Esophagus mucosa (tissue), 1 donor: Measurements from ENCODE around the gene DRD1. TPM values are rescaled to one million over a fixed set of nuclear protein-coding genes. Genes with fewer than 3 reads are reported as not detected.

Experiments
- ATAC-seq: fragments of 200-7000 bp; cut with Tn5 transposase; one replicate; pipeline ENCODE4 v1.9.1; 2020
- total RNA-seq: library from RNA; stranded (reverse); gene quantifications from one replicate; pipeline ENCODE4 v1.2.4, GENCODE V29; 2023
- donor health status: DM: yes; HTN: yes; CAD: no.

DRD1 gene
- total RNA-seq: not detected

DNA sequence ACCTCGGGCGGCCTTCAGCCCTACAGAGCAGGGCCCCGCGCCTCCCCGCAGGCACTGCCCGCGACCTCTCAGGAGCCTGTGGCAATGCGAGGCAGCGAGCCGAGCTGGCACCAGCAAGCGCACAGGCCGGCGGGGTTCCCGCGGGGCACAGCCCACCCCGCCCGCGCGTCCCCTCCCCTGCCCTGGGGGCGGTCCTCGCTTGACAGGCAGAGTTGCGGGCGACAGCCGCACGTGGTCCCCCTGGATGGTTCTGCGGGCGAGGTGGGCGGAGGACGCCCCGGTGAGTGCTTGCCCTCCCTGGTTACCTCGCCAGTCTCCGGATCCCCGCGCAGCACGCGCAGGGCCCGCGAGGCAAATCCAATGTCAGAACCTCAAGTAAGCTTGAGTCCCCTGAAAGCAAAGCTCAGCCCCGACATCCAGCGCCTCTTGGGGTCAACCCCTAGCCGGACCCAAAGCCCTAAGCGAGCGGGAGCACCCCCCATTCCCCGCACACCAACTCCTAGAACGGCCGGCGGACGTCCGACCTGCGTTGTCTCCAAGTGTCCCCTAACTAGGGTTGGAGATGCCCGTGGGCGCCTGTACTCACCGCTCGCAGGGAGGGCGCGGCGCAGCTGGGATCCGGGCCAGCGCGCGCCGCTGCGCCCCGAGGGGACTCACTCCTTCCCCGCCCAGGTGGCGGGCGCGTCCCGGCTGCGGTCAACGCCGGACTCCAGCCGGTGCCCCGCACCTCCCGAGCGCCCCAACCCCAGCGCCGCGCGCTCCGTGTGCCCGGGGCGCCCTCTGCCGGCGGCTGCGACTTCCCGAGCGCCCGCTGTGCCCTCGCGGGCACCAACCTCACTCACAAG, at the start of gene DRD1:
Gene DRD1 (minus strand): TSS at position 123 of the 845 bp plus-strand sequence. CDS start 1,083 bp downstream, outside the sequence.
- ATAC-seq: peak; percentile 72

DNA sequence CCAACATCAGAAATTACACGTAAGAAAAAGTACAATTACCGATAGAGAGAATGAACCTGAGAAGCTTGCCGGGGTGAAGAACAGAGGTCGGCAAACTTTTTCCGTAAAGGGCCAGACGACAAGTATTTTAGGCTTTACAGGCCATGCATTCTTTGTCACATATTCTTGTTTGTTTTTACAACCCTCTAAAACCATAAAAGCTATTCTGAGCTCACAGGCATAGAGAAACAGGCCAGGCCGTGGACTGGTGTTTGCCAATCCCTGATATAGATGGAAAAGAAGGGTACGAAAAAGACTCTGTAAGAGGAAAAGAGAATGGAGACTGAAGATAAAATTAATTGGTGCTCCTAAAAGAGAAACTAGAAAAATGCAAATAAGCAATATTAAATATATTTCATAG, 49.7 kb upstream of the DRD1 start:
- no peak for ATAC-seq

GRCh38 chr5:175493260-175493659, 49.3 kb upstream of the DRD1 start:
- peak; percentile 26 for ATAC-seq

DNA sequence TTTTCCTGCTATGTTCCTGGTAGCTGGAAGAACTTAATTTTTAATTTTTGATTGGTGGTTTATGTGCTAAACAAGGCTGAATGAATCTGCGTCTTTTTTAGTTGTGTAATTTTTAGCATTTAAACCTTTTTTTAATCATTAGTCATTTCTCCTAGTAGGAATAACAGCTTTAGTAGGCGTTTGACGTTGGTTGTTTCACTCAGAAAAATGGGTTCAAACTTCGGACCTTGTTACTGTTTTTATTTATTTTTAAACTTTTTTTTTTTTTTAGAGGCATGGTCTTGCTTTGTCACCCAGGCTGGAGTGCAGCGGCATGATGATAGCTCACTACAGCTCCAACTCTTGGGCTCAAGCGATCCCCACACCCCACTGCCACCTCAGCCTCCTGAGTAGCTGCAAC, 47.2 kb upstream of the DRD1 start:
- no peak for ATAC-seq

GRCh38 chr5:175489693-175490443, 45.9 kb upstream of the DRD1 start:
- ATAC-seq: no peak

DNA sequence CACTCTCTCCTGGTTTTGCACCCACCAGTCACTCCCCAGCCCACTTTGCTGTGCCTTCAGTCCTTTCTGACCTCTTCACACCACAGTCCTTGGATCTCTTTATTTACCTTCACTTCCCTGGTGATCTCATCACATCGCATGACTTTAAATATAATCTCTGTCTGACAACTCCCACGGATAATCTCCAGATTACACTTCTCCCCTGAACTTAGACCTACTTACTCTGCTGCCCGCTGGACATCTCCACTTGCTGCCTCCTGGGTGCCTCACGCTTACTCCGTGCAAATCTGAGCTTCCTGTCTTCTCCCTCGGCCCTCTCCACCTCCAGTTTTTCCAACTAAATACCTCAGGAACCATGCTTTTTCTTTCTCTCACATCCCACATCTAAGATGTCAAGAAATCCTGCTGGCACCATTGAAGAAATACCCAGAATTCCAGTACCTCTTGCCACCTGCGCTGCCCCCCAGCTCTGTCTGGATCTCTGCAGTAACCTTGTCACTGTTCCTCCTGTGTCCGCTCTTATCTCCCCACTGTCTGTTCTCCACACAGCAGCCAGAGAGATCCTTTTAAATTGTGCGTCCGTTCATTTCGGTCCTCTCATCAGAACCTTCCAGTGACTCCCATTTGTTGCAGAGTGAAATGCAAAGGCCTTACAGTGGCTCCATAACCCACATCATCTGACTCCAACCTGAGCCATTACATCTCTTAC, 43.7 kb upstream of the DRD1 start:
- ATAC-seq: no peak

DNA sequence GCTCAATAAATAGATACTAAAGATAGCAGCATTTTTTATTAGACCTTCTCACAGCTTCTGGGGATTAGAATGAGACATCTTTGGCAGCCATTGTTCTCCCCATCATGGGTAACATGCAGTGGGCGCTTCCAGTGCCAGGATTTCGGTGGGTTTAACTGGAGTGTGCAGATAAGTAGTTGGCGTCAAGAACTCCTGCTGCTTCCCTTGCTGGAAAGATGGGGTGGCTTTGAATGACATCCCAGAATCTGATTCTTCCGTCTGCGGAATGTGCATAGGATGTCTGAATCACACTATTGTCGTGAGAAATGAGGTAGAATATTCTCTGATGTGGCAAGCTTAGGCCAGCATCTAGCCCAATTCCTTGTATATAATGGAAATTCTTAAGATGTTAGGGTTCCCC, 41.6 kb upstream of the DRD1 start:
- no peak for ATAC-seq

DNA sequence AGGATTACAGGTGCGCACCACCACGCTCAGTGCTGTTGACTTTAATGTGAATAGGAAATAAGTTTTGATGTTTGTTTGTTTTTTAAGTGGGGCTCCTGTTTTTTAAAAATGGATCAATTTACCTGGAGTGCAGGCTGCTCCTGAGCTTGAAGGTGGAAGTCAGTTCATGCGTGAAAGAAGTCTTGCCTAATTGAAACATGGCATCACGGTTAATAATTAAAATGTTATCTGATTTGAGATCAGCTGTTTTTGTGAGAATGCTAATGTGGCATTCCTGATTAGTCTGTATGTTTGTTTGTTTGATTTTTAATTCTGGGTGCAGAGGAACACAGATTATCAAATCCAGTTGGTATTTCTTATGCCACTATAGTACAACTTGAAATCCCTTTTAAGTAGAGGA, 40.8 kb upstream of the DRD1 start:
- no peak for ATAC-seq

DNA sequence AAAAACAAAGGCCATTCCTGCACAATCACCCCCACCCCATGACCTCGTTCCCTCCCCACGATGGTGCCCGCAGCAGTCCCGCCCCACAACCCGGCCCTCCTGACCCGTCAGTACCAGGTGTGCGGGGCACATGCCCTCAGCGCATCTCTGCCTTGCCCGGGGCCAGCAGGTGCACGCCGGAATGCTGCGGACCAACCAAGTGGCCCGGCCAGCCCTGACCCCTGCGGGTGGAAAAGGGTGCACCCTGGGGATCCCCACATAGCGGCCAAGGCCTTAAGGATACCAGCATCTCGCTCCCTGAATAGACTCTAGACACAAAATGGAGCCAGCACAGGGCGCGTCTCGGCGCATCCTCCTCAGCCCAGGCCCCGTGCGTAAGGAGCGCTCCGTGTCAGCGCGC, 40.3 kb upstream of the DRD1 start:
- no peak for ATAC-seq

- no peak for ATAC-seq
Measured at GRCh38 chr5:175483337-175483736, 39.4 kb upstream of the DRD1 start.

DNA sequence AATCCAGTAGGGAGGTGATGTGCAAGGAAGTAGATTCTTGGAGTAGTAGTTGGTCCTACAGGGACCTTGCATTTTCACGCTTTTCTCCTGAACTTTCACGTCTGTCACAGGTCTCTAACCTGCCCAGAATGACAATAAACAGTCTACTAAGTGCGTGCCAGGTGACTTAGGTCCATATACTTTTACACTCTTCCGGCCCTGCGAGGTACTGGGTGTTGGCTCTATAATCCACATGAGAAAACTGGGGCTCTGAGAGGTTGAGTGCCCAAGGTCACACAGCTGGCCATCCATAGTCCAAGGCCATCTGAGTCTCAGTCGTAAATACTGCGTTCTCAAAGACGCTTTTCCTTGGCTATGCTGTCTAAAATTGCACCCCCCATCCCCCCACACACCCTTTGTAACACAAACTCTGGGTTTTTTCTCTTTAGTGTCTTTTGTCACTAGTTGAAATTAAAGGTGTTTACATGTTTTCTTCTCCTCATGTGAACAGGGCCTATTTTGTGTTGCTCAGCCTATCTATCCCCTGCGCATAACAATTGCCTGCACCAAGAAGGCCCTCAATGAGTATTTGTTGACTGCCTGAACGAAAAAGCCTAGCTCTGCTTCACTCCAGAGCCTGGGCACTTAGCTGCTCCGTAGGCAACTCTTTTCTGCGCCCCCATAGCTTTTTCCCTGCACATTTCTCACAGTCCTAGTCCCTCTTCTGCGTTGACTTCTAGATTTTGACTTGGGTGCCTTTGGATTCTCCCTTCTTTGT, 35.3 kb upstream of the DRD1 start:
- no peak for ATAC-seq

DNA sequence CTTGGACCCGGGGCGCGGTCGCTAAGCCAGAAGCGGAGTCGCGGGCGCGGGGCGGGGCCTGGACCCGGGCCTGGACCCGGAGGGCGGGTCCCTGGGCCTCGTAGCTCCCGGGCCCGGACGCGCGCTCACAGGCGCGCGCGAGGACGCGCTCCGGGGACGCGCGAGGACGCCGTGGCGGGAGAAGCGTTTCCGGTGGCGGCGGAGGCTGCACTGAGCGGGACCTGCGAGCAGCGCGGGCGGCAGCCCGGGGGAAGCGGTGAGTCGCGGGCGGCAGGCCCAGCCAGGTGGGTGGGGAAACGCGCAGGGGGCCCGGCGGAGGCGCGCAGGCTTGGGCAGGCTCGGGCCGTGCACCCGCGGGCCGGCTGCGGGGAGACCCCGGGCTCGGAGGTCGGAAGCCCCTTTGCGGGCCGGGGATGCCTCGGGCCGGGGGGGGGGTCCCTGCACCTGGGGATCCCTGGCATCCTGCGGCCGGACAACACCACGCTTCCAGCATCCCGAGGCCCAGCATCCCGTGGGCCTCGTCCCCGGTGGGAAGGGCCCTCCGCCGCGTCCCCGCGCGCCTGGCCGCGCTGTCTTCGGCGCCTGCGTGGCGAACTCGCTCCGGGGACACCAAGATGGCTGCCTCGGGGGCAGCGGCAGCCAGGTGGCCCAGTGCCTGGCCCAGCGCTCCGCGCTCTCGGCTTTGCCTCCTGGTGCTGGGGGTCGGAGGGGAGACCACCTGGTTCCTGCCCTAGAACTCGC, 34.6 kb upstream of the DRD1 start, which contains the start of gene SFXN1:
Gene SFXN1 (plus strand): TSS at position 177 of the 741 bp plus-strand sequence. CDS start 13,544 bp downstream, outside the sequence.
- ATAC-seq: peak; percentile 85

DNA sequence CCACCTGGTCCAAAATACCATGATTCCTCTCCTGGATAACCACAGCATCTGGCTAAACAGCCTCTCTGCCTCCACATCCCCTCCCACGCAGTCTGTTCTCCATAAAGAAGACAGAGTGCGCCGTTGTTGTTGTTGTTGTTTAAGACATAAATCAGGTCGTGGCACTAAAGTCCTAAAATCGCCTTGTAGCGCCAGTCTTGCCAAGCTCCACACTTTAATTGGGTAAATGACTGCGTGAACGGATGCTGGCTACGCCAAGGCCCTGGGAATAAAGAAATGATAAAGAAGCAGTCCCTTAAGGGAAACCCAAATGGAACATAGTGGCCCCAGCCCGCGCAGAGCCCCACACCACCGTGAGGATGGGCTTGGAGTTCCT, 34.0 kb upstream of the DRD1 start:
- no peak for ATAC-seq

DNA sequence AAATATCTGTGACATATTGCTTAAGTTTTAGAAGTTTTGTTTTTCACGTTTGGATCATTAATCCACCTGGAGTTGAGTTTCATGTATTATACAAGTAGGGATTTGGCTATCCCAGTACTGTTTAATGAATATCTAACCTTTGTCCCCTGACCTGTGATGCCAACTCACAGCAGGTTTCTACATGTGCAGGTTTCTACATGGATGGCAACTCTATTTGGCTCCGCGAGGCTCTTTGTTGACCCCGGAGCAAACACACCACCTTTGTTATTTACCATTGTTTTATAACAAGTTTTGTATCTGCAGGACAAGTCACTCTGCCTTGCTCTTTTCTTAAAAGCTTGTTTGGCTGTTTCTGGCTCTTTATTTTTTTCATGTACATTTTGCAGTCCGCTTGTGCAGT, 33.5 kb upstream of the DRD1 start:
- peak; percentile 33 for ATAC-seq

GRCh38 chr5:175475248-175475647, 31.3 kb upstream of the DRD1 start:
- ATAC-seq: no peak

DNA sequence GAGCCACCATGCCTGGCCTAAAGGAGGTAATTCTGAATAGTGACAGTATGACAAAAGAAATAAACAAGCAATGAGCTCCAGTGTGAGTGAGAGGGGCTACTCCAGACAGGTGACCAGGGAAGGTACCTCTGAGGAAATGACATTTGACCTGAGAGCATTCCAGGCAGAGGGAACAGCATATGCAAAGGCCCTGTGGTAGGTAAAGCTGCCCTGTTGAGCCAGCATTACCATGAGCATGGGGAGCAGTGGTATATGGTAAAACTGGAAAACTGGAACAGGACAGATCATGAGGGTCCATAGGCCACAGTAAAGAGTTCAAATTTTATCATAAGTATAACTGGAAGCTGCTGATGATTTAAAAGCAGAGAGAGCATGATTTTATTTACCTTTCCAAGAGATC, 28.4 kb upstream of the DRD1 start:
- no peak for ATAC-seq

DNA sequence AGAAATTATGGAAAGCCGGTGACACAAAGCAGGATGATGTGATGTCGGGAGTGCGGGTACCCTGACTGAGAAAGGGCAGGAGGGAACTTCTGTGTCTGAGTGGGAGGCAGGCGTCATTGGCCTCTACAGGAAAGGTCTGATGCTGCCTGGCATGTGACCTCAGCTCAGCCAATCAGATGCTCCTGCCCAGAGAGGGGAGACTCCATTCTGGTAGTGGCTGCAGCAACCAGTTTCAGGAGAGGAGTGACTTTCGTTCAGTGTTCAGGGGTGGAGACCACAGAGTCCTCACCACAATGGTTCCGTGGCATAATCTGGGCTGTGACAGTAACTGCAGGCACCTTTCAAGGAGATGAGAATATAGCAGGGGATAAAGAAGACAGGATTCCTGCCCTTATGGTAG, 27.6 kb upstream of the DRD1 start:
- no peak for ATAC-seq

GRCh38 chr5:175471196-175471595, 27.2 kb upstream of the DRD1 start:
- ATAC-seq: no peak

DNA sequence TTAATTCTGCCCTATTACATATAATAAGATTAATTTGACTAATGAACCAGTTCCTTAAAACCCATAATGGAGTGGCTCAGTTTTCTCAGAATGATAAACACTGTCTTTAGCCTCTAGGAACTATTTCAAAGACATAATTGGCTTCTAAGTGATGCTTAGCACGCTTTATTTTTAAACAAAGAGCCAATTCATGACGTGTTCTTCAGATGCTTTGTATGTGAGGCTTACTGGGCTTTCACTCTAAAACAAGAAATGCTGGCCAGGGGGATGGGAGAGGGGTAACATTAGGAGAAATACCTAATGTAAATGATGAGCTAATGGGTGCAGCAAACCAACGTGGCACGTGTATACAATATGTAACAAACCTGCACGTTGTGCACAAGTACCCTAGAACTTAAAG, 26.8 kb upstream of the DRD1 start:
- peak; percentile 42 for ATAC-seq

- ATAC-seq: no peak
Measured at GRCh38 chr5:175469916-175470315, 25.9 kb upstream of the DRD1 start.

GRCh38 chr5:175468892-175469291, 24.9 kb upstream of the DRD1 start:
- ATAC-seq: no peak
